NCI-H2171 (cell line): ENCODE results near the gene MMAB.

Experiments used
- DNase-seq: peaks from one replicate; lab custom pipeline; 2025; lab: John Stamatoyannopoulos, UW

The MMAB gene

GRCh38 chr12:109538191-109538863 lies 35.0 kb downstream of the MMAB start:
- no peak for DNase-seq

- no peak for DNase-seq
These were observed 36.2 kb downstream of the MMAB start for GRCh38 chr12:109537136-109537535.

GRCh38 chr12:109535863-109536250 lies 37.4 kb downstream of the MMAB start:
- DNase-seq: no peak

GRCh38 chr12:109535231-109535862 lies 38.0 kb downstream of the MMAB start:
- DNase-seq: no peak

GRCh38 chr12:109534456-109534855 lies 38.8 kb downstream of the MMAB start:
- DNase-seq: no peak

- DNase-seq: no peak
These were observed 39.9 kb downstream of the MMAB start for GRCh38 chr12:109533487-109533740.

GRCh38 chr12:109532721-109533486 lies 40.4 kb downstream of the MMAB start:
- DNase-seq: peak; percentile 33

GRCh38 chr12:109531411-109531810 lies 41.9 kb downstream of the MMAB start:
- no peak for DNase-seq

- no peak for DNase-seq
These were observed 43.3 kb downstream of the MMAB start for GRCh38 chr12:109529691-109530640.

- DNase-seq: no peak
These were observed 45.7 kb downstream of the MMAB start for GRCh38 chr12:109527489-109528123.

GRCh38 chr12:109525279-109525585 lies 48.1 kb downstream of the MMAB start:
- DNase-seq: no peak

- no peak for DNase-seq
These were observed 48.6 kb downstream of the MMAB start for GRCh38 chr12:109524466-109525278.

- no peak for DNase-seq
These were observed 49.8 kb downstream of the MMAB start for GRCh38 chr12:109523504-109523903.

- peak; percentile 72 for DNase-seq
These were observed 50.2 kb downstream of the MMAB start for GRCh38 chr12:109523071-109523470.

GRCh38 chr12:109521831-109522230 lies 51.5 kb downstream of the MMAB start:
- DNase-seq: no peak

- DNase-seq: no peak
These were observed 53.5 kb downstream of the MMAB start for GRCh38 chr12:109519787-109520186.

- DNase-seq: peak; percentile 64
These were observed 54.3 kb downstream of the MMAB start for GRCh38 chr12:109518820-109519665.

- DNase-seq: no peak
These were observed 55.7 kb downstream of the MMAB start for GRCh38 chr12:109517619-109518018.

- no peak for DNase-seq
These were observed 59.3 kb downstream of the MMAB start for GRCh38 chr12:109513977-109514376.

GRCh38 chr12:109513051-109513450 lies 60.3 kb downstream of the MMAB start:
- DNase-seq: no peak
